H9 (cell line): ENCODE data around the gene MCF2L. TPM values are rescaled to one million over a fixed set of nuclear protein-coding genes. Genes with fewer than 3 reads are reported as not detected.
A peak's percentile ranks its signal among the peaks of the same experiment; 100 is the strongest.

Experiments used
- DNase-seq: peaks from one replicate; pipeline ENCODE4 v3.0.0-alpha.2; 2017
- H2AFZ ChIP-seq: one replicate; pipeline ENCODE4 v1.6.1; 2013; ENCODE audit warnings: mild to moderate bottlenecking, low read length, control low read depth, moderate library complexity
- H2AK5ac ChIP-seq: 2 replicates; pipeline ENCODE4 v1.6.1; 2013; ENCODE audit warnings: low read length, control low read depth, mixed read lengths; ENCODE audit not compliant: insufficient read length
- H2BK120ac ChIP-seq: one replicate; pipeline ENCODE4 v1.6.1; 2013; ENCODE audit warnings: low read depth, mild to moderate bottlenecking, low read length, control low read depth, inconsistent platforms; ENCODE audit not compliant: poor library complexity, severe bottlenecking
- H2BK12ac ChIP-seq: 2 replicates; pipeline ENCODE4 v1.6.1; 2013; ENCODE audit warnings: low read length, control low read depth, mixed read lengths, low read depth; ENCODE audit not compliant: insufficient read length
- H2BK15ac ChIP-seq: 2 replicates; pipeline ENCODE4 v1.6.1; 2013; ENCODE audit warnings: low read depth, low read length, control low read depth
- H2BK20ac ChIP-seq: one replicate; pipeline ENCODE4 v1.6.1; 2013; ENCODE audit warnings: low read depth, mild to moderate bottlenecking, low read length, control low read depth, inconsistent platforms; ENCODE audit not compliant: poor library complexity, severe bottlenecking
- H2BK5ac ChIP-seq: 2 replicates; pipeline ENCODE4 v1.6.1; 2013; ENCODE audit warnings: low read length, control low read depth, mixed read lengths; ENCODE audit not compliant: insufficient read length
- H3K14ac ChIP-seq: 2 replicates; pipeline ENCODE4 v1.6.1; 2013; ENCODE audit warnings: low read length, control low read depth; ENCODE audit not compliant: insufficient read depth
- H3K18ac ChIP-seq: 2 replicates; pipeline ENCODE4 v1.6.1; 2013; ENCODE audit warnings: low read depth, mild to moderate bottlenecking, mixed read lengths, low read length, control low read depth; ENCODE audit not compliant: insufficient read length
- H3K23ac ChIP-seq: 2 replicates; pipeline ENCODE4 v1.6.1; 2013; ENCODE audit warnings: low read length, control low read depth, mixed read lengths, low read depth; ENCODE audit not compliant: insufficient read length
- H3K23me2 ChIP-seq: 2 replicates; pipeline ENCODE4 v1.6.1; 2013; ENCODE audit warnings: low read depth, mild to moderate bottlenecking, mixed read lengths, low read length, control low read depth; ENCODE audit not compliant: insufficient read length, poor library complexity, severe bottlenecking
- H3K27ac ChIP-seq: 2 replicates; pipeline ENCODE4 v1.5.1; 2013; ENCODE audit warnings: low read length, control low read depth, mixed read lengths, low read depth; ENCODE audit not compliant: insufficient read length
- H3K27me3 ChIP-seq: 2 replicates; pipeline ENCODE4 v1.6.1; 2013; ENCODE audit warnings: low read length, control low read depth, inconsistent platforms; ENCODE audit not compliant: insufficient read depth
- H3K4ac ChIP-seq: 2 replicates; pipeline ENCODE4 v1.6.1; 2013; ENCODE audit warnings: low read depth, mild to moderate bottlenecking, control low read depth, inconsistent platforms, low read length, moderate library complexity
- H3K4me1 ChIP-seq: 2 replicates; pipeline ENCODE4 v1.6.1; 2013; ENCODE audit warnings: low read length, control low read depth, inconsistent platforms; ENCODE audit not compliant: insufficient read depth
- H3K4me2 ChIP-seq: 2 replicates; pipeline ENCODE4 v1.6.1; 2013; ENCODE audit warnings: low read length, control low read depth, mixed read lengths; ENCODE audit not compliant: insufficient read length, insufficient read depth
- H3K56ac ChIP-seq: 2 replicates; pipeline ENCODE4 v1.6.1; 2013; ENCODE audit warnings: low read depth, mild to moderate bottlenecking, mixed read lengths, low read length, control low read depth; ENCODE audit not compliant: insufficient read length
- H3K79me1 ChIP-seq: 2 replicates; pipeline ENCODE4 v1.6.1; 2013; ENCODE audit warnings: low read depth, mild to moderate bottlenecking, moderate library complexity, low read length, control low read depth, inconsistent platforms; ENCODE audit not compliant: insufficient read depth, poor library complexity, severe bottlenecking
- H3K79me2 ChIP-seq: 2 replicates; pipeline ENCODE4 v1.6.1; 2013; ENCODE audit warnings: low read length, control low read depth, inconsistent platforms; ENCODE audit not compliant: insufficient read depth
- H3K9ac ChIP-seq: 2 replicates; pipeline ENCODE4 v1.6.1; 2013; ENCODE audit warnings: low read length, control low read depth, mixed read lengths; ENCODE audit not compliant: insufficient read length; ENCODE audit errors: extremely low read depth
- H3K9me3 ChIP-seq: one replicate; pipeline ENCODE4 v1.6.1; 2013; ENCODE audit warnings: low read depth, low read length, inconsistent platforms; ENCODE audit not compliant: control insufficient read depth
- H3T11ph ChIP-seq: one replicate; pipeline ENCODE4 v1.6.1; 2013; ENCODE audit warnings: mild to moderate bottlenecking, low read length, control low read depth, inconsistent platforms
- H4K20me1 ChIP-seq: one replicate; pipeline ENCODE4 v1.6.1; 2013; ENCODE audit not compliant: control insufficient read depth, insufficient read length, insufficient read depth
- H4K5ac ChIP-seq: 2 replicates; pipeline ENCODE4 v1.6.1; 2013; ENCODE audit warnings: low read depth, mild to moderate bottlenecking, mixed read lengths, low read length, control low read depth; ENCODE audit not compliant: insufficient read length
- H4K8ac ChIP-seq: replicated peaks from 2 replicates; pipeline ENCODE4 v1.6.1; 2013; ENCODE audit warnings: low read length, control low read depth, mixed read lengths, low read depth; ENCODE audit not compliant: insufficient read length
- H4K91ac ChIP-seq: 2 replicates; pipeline ENCODE4 v1.6.1; 2013; ENCODE audit warnings: low read depth, mild to moderate bottlenecking, moderate library complexity, mixed read lengths, low read length, control low read depth; ENCODE audit not compliant: insufficient read length
- H3K27ac Mint-ChIP-seq, 3 experiments: 2 replicates in 2 of 3; 3 replicates in 1 of 3; pipeline ENCODE4 v1.8.0; 2020 to 2021; ENCODE audit warnings: mixed read lengths in 3 of 3, mild to moderate bottlenecking in 1 of 3, moderate library complexity in 1 of 3
- H3K27me3 Mint-ChIP-seq: 2 replicates; pipeline ENCODE4 v1.8.0; 2021; ENCODE audit warnings: low read depth, mild to moderate bottlenecking, moderate library complexity, mixed read lengths
- H3K36me3 Mint-ChIP-seq, 3 experiments: 2 replicates in 2 of 3; 3 replicates in 1 of 3; pipeline ENCODE4 v1.8.0; 2020 to 2021; ENCODE audit warnings: low read depth in 3 of 3, mixed read lengths in 3 of 3; ENCODE audit not compliant: insufficient read depth in 1 of 3
- H3K4me1 Mint-ChIP-seq, 2 experiments: 2 replicates each; pipeline ENCODE4 v1.8.0; 2020; ENCODE audit warnings: mixed read lengths in 2 of 2
- H3K4me3 Mint-ChIP-seq, 2 experiments: 2 replicates in 1 of 2; 3 replicates in 1 of 2; pipeline ENCODE4 v1.8.0; 2020 to 2021; ENCODE audit warnings: mild to moderate bottlenecking in 2 of 2, mixed read lengths in 2 of 2, moderate library complexity in 1 of 2
- H3K9me3 Mint-ChIP-seq, 2 experiments: 2 replicates in 1 of 2; 3 replicates in 1 of 2; pipeline ENCODE4 v1.8.0; 2020; ENCODE audit warnings: mild to moderate bottlenecking in 2 of 2, mixed read lengths in 2 of 2, moderate library complexity in 1 of 2
- WGBS: extraction: QIAGEN DNeasy Blood & Tissue Kit; methylation state at CpG from one replicate; pipeline ENCODE4 v1.1.7; 2013; ENCODE audit warnings: missing lambda C conversion rate, low lambda C conversion rate, mixed read lengths; ENCODE audit not compliant: insufficient read length; ENCODE audit errors: extremely low coverage; 5-methylcytosine and 5-hydroxymethylcytosine counted together
- total RNA-seq: library from RNA; stranded (reverse); gene quantifications from 2 replicates; pipeline ENCODE4 v1.2.1, GENCODE V29; 2021
- TF ChIP-seq, protein P1 (sequence below): fragments of 200-600 bp; sonication (generic); conservative IDR thresholded peaks from 3 replicates; pipeline ENCODE4 v1.8.0; 2021; ENCODE audit warnings: antibody characterized with exemption, mild to moderate bottlenecking

The MCF2L gene
- total RNA-seq, 1 experiment from 2014 or later, result 18.5 TPM

DNA sequence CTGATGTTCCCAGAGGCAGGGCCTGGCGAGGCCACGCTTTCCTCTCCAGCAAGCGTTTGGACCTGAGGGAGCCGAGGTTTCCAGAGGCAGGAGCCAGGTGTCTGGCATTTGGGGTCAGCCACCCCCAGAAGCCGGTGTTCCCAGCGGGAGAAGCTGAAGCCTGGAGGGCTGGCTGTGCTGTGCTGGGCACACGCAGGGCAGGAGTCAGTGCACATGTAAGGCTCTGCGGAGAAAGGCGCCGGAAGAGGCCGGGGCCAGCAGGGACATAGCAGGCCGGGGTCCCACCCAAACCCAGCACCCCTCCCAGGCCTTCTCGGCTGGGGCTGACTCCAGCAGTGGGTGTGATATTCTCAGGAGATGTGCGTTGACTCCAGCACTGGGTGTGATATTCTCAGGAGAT, 31.6 kb downstream of the MCF2L start:
- Histone ChIP-seq H2BK15ac (no peak overlapping the region), H3K9ac (no peak overlapping the region), H2AFZ (no peak overlapping the region), H2BK20ac (no peak overlapping the region), H4K5ac (no peak overlapping the region), H3K4ac (no peak overlapping the region), H3K4me1 (no peaks in the 10 kb centered on the region), H3K79me2 (no peaks in the 10 kb centered on the region; the same call in 1 of the 2 replicates), H3K56ac (no peak overlapping the region), H4K91ac (no peak overlapping the region), H3K79me1 (no peaks in the 10 kb centered on the region), H3K27me3 (no peaks in the 10 kb centered on the region), H3K4me2 (no peak overlapping the region), H3K14ac (no peak overlapping the region; the same call in 1 of the 2 replicates), H3T11ph (no peak overlapping the region), H2BK120ac (no peak overlapping the region), H3K9me3 (no peaks in the 10 kb centered on the region), H4K8ac (no peak overlapping the region), H2BK5ac (no peak overlapping the region), H4K20me1 (no peaks in the 10 kb centered on the region), H3K23ac (no peak overlapping the region), H3K18ac (no peak overlapping the region), H3K27ac (no peak overlapping the region), H2BK12ac (no peak overlapping the region), H2AK5ac (no peak overlapping the region), H3K23me2 (no peaks in the 10 kb centered on the region)
- H3K27ac Mint-ChIP-seq, result peak overlapping the region in 1 of 3 experiments; percentile 49; a peak in 1 of 7 replicates
- H3K9me3 Mint-ChIP-seq, result peaks cover 2 to 4% of the 10 kb centered on the region in 2 experiments; a peak in 2 of 5 replicates
- H3K4me3 Mint-ChIP-seq, result no peak overlapping the region
- peaks cover 0 to 10% (median 6%) of the 10 kb centered on the region in 3 experiments for H3K36me3 Mint-ChIP-seq
- no peaks in the 10 kb centered on the region; the same call in none of the 2 replicates for H3K27me3 Mint-ChIP-seq
- no peak for DNase-seq
- TF ChIP-seq, protein P1, sequence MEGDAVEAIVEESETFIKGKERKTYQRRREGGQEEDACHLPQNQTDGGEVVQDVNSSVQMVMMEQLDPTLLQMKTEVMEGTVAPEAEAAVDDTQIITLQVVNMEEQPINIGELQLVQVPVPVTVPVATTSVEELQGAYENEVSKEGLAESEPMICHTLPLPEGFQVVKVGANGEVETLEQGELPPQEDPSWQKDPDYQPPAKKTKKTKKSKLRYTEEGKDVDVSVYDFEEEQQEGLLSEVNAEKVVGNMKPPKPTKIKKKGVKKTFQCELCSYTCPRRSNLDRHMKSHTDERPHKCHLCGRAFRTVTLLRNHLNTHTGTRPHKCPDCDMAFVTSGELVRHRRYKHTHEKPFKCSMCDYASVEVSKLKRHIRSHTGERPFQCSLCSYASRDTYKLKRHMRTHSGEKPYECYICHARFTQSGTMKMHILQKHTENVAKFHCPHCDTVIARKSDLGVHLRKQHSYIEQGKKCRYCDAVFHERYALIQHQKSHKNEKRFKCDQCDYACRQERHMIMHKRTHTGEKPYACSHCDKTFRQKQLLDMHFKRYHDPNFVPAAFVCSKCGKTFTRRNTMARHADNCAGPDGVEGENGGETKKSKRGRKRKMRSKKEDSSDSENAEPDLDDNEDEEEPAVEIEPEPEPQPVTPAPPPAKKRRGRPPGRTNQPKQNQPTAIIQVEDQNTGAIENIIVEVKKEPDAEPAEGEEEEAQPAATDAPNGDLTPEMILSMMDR, result no peak
- H3K4me1 Mint-ChIP-seq, result peaks cover 0 to 14% of the 10 kb centered on the region in 2 experiments; a peak in 1 of 4 replicates
- no CpG with 5 or more reads among the region's 14 CpGs for WGBS
